ENCODE data around the gene FBXO36. TPM values are rescaled to one million over a fixed set of nuclear protein-coding genes. Genes with fewer than 3 reads are reported as not detected.
A peak's percentile ranks its signal among the peaks of the same experiment; 100 is the strongest.
"Not testable (repeated sequence)": the region's sequence is repeated elsewhere in the genome, so short reads cannot be mapped to it uniquely, and the experiment has no call there.

The FBXO36 gene
- total RNA-seq, 2 experiments from 2014 or later: 1.5 TPM

GRCh38 chr2:229917793-229918192, 4.5 kb upstream of the FBXO36 start:
- ChIA-PET CTCF (no interaction called here), POLR2A (no interaction called here)
- peaks cover 4% of the 10 kb centered on the region for H3K9me3 Mint-ChIP-seq
- H3K4me1 Mint-ChIP-seq (ENCODE audit: low read depth): peaks cover 51% of the 10 kb centered on the region
- intact Hi-C loops (cut with micrococcal nuclease): no loop called here
- no peak overlapping the region for H3K4me3 Mint-ChIP-seq
- DNase-seq: no peak
- peaks cover 23% of the 10 kb centered on the region for H3K36me3 Mint-ChIP-seq
- no peaks in the 10 kb centered on the region for H3K27me3 Mint-ChIP-seq
- peak overlapping the region; percentile 15 for H3K27ac Mint-ChIP-seq

DNA sequence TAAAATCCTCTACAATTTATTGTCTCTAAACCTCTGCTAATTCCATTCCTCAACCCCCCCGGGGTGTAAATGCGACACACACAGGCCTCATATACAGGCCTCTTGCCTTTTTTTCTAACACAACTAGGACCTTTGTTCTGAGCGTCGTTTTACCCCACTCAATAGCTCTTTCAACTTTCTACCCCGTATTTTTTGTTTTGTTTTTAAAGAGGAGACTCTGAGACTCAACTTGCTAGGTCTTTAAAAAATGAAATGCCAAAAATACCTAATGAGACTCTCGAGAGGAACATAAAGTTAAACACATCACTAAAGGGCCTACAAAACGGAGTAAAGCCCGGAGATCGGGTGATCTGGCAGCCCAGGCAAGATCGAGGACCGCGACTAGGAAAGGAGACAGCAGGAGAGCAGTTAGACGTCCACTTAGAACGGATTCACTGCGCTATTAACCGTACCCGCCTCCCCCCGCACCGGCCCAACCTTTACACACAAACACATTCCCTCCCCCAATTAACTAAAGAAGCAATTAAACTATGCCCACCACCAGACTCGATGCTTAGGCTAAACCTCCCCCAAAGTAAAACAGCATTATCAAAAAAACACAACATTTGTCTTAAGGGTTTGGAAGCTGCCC, 2.2 kb upstream of the FBXO36 start:
- ChIA-PET CTCF (interaction anchor here (0.7 to 3.9 kb wide), 5 partner anchors 9 to 148 kb away, joined by 3 to 20 read pairs (median 4); no protein-coding TSS in a partner anchor), POLR2A (interaction anchor here (0.9 kb wide), 1 partner anchor 19 kb away, joined by 5 read pairs; no protein-coding TSS in a partner anchor)
- peak overlapping the region; percentile 95 for H3K4me3 Mint-ChIP-seq
- peak overlapping the region; percentile 99 for H3K27ac Mint-ChIP-seq
- peak; percentile 44 for DNase-seq
- intact Hi-C loops (cut with micrococcal nuclease): loop anchor here (1.0 to 5.0 kb wide), 4 partner anchors 8 to 792 kb away; partner anchors contain the start of genes CAB39, SP100 and SP140
- H3K36me3 Mint-ChIP-seq: peaks cover 23% of the 10 kb centered on the region
- H3K4me1 Mint-ChIP-seq (ENCODE audit: low read depth): peaks cover 41% of the 10 kb centered on the region
- H3K27me3 Mint-ChIP-seq: no peaks in the 10 kb centered on the region
- peaks cover 4% of the 10 kb centered on the region for H3K9me3 Mint-ChIP-seq

- Mint-ChIP-seq H3K27me3 (no peaks in the 10 kb centered on the region), H3K4me3 (peak overlapping the region; percentile 95), H3K9me3 (peaks cover 4% of the 10 kb centered on the region), H3K36me3 (peaks cover 23% of the 10 kb centered on the region), H3K4me1 (ENCODE audit: low read depth) (peaks cover 34% of the 10 kb centered on the region), H3K27ac (peak overlapping the region; percentile 99)
- DNase-seq: peak; percentile 79
- ChIA-PET POLR2A (interaction anchor here (0.6 to 2.1 kb wide), 5 partner anchors 10 to 146 kb away, joined by 3 to 7 read pairs (median 3); no protein-coding TSS in a partner anchor), CTCF (interaction anchor here (0.9 to 3.9 kb wide), 6 partner anchors 9 to 146 kb away, joined by 3 to 20 read pairs (median 5); no protein-coding TSS in a partner anchor)
- intact Hi-C loops (cut with micrococcal nuclease): loop anchor here (1.0 to 5.0 kb wide), 4 partner anchors 120 to 791 kb away; partner anchors contain the start of genes CAB39, SP100 and SP140
Observed at GRCh38 chr2:229921101-229921891, 1.0 kb upstream of the FBXO36 start.

DNA sequence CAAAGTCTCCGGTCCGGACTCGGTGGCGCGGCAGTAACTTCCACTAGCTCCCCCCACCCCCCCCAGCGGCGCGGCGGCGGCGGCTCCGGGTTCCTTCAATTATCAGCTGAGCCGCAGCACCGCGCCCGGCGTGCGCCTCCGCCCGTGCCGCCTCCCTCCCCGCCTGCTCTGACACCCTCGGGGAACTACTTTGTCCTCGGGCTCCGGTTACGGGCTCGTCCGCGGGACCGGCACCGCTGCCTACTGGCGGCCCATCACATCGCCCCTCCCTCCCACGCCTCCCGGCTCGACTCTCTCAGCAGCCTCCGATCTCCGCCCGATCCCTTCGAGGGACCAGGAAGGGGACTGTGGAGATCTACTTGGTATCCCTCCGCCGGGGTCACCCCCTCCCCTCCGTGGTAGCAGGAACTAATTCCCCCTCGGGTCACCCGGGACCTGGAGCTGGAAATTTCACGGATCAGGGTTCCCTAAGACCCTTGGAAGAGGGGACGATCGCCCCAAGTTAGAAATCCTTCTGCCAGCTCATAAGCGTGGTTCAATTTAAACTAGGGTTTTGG, 333 bp upstream of the FBXO36 start, which contains the start of gene TRIP12:
Gene TRIP12 (minus strand): TSS at position 118 of the 557 bp plus-strand sequence. CDS start 41,930 bp downstream, outside the sequence.
- H3K4me3 Mint-ChIP-seq: peak within 1 kb of the TSS; percentile 95
- intact Hi-C loops (cut with micrococcal nuclease): loop anchor here (1.0 to 5.0 kb wide), 5 partner anchors 100 to 790 kb away; partner anchors contain the start of genes CAB39, SP100 and SP140
- peak within 1 kb of the TSS; percentile 99 for H3K27ac Mint-ChIP-seq
- peak; percentile 91 for DNase-seq
- POLR2A ChIA-PET: interaction anchor here (0.6 to 2.1 kb wide), 5 partner anchors 10 to 145 kb away, joined by 3 to 7 read pairs (median 4); no protein-coding TSS in a partner anchor
- peaks cover 21% of the 10 kb centered on the region for H3K36me3 Mint-ChIP-seq
- H3K4me1 Mint-ChIP-seq (ENCODE audit: low read depth): peaks cover 29% of the 10 kb centered on the region
- H3K27me3 Mint-ChIP-seq: no peaks in the 10 kb centered on the region
- CTCF ChIA-PET: interaction anchor here (1.1 to 3.9 kb wide), 5 partner anchors 9 to 146 kb away, joined by 3 to 20 read pairs (median 6); no protein-coding TSS in a partner anchor
- peaks cover 4% of the 10 kb centered on the region for H3K9me3 Mint-ChIP-seq

GRCh38 chr2:229924541-229924940, 2.2 kb downstream of the FBXO36 start:
- peaks cover 22% of the 10 kb centered on the region for H3K4me1 Mint-ChIP-seq (ENCODE audit: low read depth)
- H3K4me3 Mint-ChIP-seq, H3K36me3 Mint-ChIP-seq, H3K9me3 Mint-ChIP-seq, H3K27ac Mint-ChIP-seq, POLR2A ChIA-PET, DNase-seq, H3K27me3 Mint-ChIP-seq: not testable (repeated sequence)
- intact Hi-C loops (cut with micrococcal nuclease): loop anchor here (5.0 kb wide), 3 partner anchors 303 to 788 kb away; partner anchors contain the start of genes CAB39, SP100 and SP140
- CTCF ChIA-PET: interaction anchor here (2.1 kb wide), 1 partner anchor 143 kb away, joined by 4 read pairs; the partner anchor contains the start of gene SLC16A14

DNA sequence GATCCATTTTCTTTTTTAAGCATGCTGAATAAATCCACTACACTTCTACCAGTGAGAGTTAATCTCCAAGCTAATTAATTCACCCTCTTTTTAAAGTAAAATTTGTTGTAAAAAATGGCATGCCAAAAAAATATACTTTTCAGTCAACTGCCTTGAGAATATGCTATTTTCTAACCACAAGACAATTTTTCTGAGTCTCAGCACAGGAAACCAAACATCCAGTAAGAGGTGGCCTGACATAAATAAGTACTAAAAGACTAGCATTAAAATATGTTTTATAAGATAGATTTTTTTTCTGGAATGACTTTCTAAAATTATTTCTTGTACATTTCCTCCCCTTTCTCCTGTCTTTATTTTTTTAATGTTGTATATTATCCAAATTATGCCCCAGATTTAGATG, 2.9 kb downstream of the FBXO36 start:
- POLR2A ChIA-PET: no interaction called here
- CTCF ChIA-PET: interaction anchor here (0.7 to 2.1 kb wide), 2 partner anchors 143 to 169 kb away, joined by 4 to 5 read pairs; partner anchors contain the start of gene SLC16A14
- Mint-ChIP-seq H3K27me3 (no peaks in the 10 kb centered on the region), H3K4me3 (no peak overlapping the region), H3K9me3 (no peaks in the 10 kb centered on the region), H3K36me3 (peaks cover 9% of the 10 kb centered on the region), H3K4me1 (ENCODE audit: low read depth) (peaks cover 17% of the 10 kb centered on the region), H3K27ac (no peak overlapping the region)
- DNase-seq: no peak
- intact Hi-C loops (cut with micrococcal nuclease): no loop called here

- Mint-ChIP-seq H3K9me3 (no peaks in the 10 kb centered on the region), H3K27ac (no peak overlapping the region), H3K36me3 (no peaks in the 10 kb centered on the region), H3K27me3 (no peaks in the 10 kb centered on the region), H3K4me1 (ENCODE audit: low read depth) (peaks cover 17% of the 10 kb centered on the region), H3K4me3 (no peak overlapping the region)
- DNase-seq: no peak
- POLR2A ChIA-PET: interaction anchor here (0.6 kb wide), 1 partner anchor 41 kb away, joined by 3 read pairs; no protein-coding TSS in a partner anchor
- intact Hi-C loops (cut with micrococcal nuclease): no loop called here
- CTCF ChIA-PET: no interaction called here
Observed at GRCh38 chr2:229927817-229928321, 5.6 kb downstream of the FBXO36 start.

GRCh38 chr2:229930656-229931055, 8.4 kb downstream of the FBXO36 start:
- DNase-seq: no peak
- no peaks in the 10 kb centered on the region for H3K9me3 Mint-ChIP-seq
- POLR2A ChIA-PET: no interaction called here
- peaks cover 2% of the 10 kb centered on the region for H3K36me3 Mint-ChIP-seq
- intact Hi-C loops (cut with micrococcal nuclease): no loop called here
- CTCF ChIA-PET: no interaction called here
- no peak overlapping the region for H3K4me3 Mint-ChIP-seq
- H3K27ac Mint-ChIP-seq: no peak overlapping the region
- peaks cover 10% of the 10 kb centered on the region for H3K4me1 Mint-ChIP-seq (ENCODE audit: low read depth)
- H3K27me3 Mint-ChIP-seq: no peaks in the 10 kb centered on the region

DNA sequence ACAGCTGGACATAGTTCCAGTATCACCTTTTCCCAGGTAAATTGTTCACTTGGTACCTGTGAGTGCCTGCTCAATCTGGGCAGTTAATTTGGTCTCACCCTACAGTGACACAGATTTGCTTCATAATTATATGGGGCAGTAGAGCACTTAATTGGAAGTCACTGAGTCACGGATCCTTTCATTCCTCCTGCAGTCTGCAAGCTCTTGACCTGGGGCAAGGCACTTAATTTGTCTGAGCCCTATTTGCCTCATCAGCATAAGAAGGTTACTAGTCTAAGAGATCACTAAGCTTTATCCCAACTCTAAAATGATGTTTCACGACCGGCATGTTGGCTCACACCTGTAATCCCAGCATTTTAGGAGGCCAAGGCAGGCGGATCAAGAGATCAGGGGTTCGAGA, 8.9 kb downstream of the FBXO36 start:
- POLR2A ChIA-PET: no interaction called here
- DNase-seq: no peak
- Mint-ChIP-seq H3K36me3 (peaks cover 2% of the 10 kb centered on the region), H3K27me3 (no peaks in the 10 kb centered on the region), H3K4me1 (ENCODE audit: low read depth) (peaks cover 10% of the 10 kb centered on the region), H3K27ac (no peak overlapping the region), H3K4me3 (no peak overlapping the region), H3K9me3 (no peaks in the 10 kb centered on the region)
- CTCF ChIA-PET: no interaction called here
- intact Hi-C loops (cut with micrococcal nuclease): no loop called here

DNA sequence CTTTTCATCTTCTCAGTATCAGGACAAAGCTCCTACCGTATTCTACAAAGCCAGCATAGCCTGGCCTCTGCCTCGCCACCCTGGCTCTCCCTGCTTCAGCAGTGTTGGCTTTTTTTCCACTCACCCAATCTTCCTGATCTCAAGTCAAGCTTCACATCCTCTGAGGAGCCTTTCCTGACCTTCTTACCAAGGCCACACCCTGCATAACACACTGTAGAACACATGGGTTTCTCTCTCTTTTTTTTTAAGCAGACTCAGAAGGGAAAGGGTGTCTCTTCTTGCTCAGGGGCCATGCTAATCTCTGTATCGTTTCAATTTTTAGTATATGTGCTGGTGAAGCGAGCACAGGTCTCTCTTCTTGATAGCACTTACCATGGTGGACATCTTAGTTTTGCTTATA, 15.2 kb downstream of the FBXO36 start:
- no peak for DNase-seq
- CTCF ChIA-PET: no interaction called here
- no peaks in the 10 kb centered on the region for H3K4me1 Mint-ChIP-seq (ENCODE audit: low read depth)
- no peak overlapping the region for H3K4me3 Mint-ChIP-seq
- H3K27ac Mint-ChIP-seq: no peak overlapping the region
- POLR2A ChIA-PET: no interaction called here
- H3K27me3 Mint-ChIP-seq: no peaks in the 10 kb centered on the region
- no peaks in the 10 kb centered on the region for H3K9me3 Mint-ChIP-seq
- intact Hi-C loops (cut with micrococcal nuclease): no loop called here
- peaks cover 2% of the 10 kb centered on the region for H3K36me3 Mint-ChIP-seq

GRCh38 chr2:229942671-229943070, 20.4 kb downstream of the FBXO36 start:
- no peak overlapping the region for H3K27ac Mint-ChIP-seq
- H3K27me3 Mint-ChIP-seq: no peaks in the 10 kb centered on the region
- peaks cover 6% of the 10 kb centered on the region for H3K4me1 Mint-ChIP-seq (ENCODE audit: low read depth)
- ChIA-PET POLR2A (no interaction called here), CTCF (no interaction called here)
- DNase-seq: no peak
- no peak overlapping the region for H3K4me3 Mint-ChIP-seq
- intact Hi-C loops (cut with micrococcal nuclease): no loop called here
- H3K9me3 Mint-ChIP-seq: no peaks in the 10 kb centered on the region
- H3K36me3 Mint-ChIP-seq: no peaks in the 10 kb centered on the region

All from activated CD4-positive, alpha-beta memory T cell treated with anti-CD3 and anti-CD28 coated beads for 36 hours (primary cell).